HL-60 (cell line): ENCODE measurements around the gene CSGALNACT2.

Source experiments
- GABPA ChIP-seq: IDR thresholded peaks from 2 replicates; pipeline ENCODE4 v1.6.1; 2012; ENCODE audit warnings: low read depth
- SPI1 ChIP-seq: IDR thresholded peaks from 2 replicates; pipeline ENCODE4 v1.6.1; 2012; ENCODE audit warnings: low read depth, mild to moderate bottlenecking, borderline replicate concordance
- TF ChIP-seq, protein P1 (sequence below): IDR thresholded peaks from 2 replicates; pipeline ENCODE4 v1.6.1; 2012; ENCODE audit warnings: low read depth; ENCODE audit not compliant: insufficient replicate concordance
- TF ChIP-seq, protein P2 (sequence below): IDR thresholded peaks from one replicate; pipeline ENCODE4 v1.5.1; 2011; ENCODE audit warnings: low read length, control low read depth, inconsistent platforms; ENCODE audit not compliant: insufficient read depth

DNA sequence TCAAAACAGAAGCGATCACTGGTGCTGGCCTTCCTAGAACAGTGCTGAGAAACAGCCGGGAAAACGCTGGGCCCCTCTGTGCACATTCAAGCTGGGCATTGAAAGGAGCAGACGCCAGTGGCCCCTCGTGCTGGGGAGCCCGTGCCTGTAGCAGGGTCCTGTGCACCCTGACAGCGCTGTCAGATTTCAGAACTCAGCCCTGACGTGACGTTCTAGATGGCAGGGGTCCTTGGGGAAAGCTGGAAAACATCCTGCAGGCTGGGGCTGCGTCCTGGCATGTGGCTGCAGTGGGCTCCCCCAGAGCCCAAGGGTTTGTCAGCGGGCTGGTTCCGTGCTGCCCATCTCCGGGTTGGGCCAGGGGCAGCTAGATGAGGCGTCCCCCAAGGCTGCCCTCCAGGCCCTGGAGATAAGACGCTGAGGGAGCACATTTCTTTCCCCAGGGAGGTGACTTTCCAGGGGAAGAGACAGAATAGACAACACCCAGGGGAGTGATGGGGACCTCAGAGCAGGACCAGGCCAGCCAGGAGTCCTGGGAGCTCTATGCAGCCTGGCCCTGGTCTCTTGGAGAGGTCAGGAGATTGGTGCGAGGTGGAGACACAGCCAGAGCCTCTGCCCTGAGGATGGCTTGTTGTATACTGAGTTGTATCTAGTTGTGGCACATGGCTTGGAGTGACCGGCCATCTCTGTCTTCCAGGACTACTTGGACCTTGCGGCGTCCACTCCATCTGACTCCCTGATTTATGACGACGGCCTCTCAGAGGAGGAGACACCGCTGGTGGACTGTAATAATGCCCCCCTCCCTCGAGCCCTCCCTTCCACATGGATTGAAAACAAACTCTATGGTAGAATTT is 12.1 kb upstream of the CSGALNACT2 start:
- TF ChIP-seq, protein P1, sequence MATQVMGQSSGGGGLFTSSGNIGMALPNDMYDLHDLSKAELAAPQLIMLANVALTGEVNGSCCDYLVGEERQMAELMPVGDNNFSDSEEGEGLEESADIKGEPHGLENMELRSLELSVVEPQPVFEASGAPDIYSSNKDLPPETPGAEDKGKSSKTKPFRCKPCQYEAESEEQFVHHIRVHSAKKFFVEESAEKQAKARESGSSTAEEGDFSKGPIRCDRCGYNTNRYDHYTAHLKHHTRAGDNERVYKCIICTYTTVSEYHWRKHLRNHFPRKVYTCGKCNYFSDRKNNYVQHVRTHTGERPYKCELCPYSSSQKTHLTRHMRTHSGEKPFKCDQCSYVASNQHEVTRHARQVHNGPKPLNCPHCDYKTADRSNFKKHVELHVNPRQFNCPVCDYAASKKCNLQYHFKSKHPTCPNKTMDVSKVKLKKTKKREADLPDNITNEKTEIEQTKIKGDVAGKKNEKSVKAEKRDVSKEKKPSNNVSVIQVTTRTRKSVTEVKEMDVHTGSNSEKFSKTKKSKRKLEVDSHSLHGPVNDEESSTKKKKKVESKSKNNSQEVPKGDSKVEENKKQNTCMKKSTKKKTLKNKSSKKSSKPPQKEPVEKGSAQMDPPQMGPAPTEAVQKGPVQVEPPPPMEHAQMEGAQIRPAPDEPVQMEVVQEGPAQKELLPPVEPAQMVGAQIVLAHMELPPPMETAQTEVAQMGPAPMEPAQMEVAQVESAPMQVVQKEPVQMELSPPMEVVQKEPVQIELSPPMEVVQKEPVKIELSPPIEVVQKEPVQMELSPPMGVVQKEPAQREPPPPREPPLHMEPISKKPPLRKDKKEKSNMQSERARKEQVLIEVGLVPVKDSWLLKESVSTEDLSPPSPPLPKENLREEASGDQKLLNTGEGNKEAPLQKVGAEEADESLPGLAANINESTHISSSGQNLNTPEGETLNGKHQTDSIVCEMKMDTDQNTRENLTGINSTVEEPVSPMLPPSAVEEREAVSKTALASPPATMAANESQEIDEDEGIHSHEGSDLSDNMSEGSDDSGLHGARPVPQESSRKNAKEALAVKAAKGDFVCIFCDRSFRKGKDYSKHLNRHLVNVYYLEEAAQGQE = no peak
- TF ChIP-seq, protein P2, sequence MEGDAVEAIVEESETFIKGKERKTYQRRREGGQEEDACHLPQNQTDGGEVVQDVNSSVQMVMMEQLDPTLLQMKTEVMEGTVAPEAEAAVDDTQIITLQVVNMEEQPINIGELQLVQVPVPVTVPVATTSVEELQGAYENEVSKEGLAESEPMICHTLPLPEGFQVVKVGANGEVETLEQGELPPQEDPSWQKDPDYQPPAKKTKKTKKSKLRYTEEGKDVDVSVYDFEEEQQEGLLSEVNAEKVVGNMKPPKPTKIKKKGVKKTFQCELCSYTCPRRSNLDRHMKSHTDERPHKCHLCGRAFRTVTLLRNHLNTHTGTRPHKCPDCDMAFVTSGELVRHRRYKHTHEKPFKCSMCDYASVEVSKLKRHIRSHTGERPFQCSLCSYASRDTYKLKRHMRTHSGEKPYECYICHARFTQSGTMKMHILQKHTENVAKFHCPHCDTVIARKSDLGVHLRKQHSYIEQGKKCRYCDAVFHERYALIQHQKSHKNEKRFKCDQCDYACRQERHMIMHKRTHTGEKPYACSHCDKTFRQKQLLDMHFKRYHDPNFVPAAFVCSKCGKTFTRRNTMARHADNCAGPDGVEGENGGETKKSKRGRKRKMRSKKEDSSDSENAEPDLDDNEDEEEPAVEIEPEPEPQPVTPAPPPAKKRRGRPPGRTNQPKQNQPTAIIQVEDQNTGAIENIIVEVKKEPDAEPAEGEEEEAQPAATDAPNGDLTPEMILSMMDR = no peak
- TF ChIP-seq GABPA (no peak), SPI1 (no peak)
